ENCODE data around the gene NCAPG2. TPM values are rescaled to one million over a fixed set of nuclear protein-coding genes. Genes with fewer than 3 reads are reported as not detected.

Gene NCAPG2
- total and polyA plus RNA-seq, 9 donors = 3.2 to 9.3 (median 5.1) TPM

- TF ChIP-seq CTCF (IDR thresholded peaks at IDR 0.05) (no peak), POLR2A (IDR thresholded peaks at IDR 0.05) (no peak), EP300 (IDR thresholded peaks at IDR 0.05) (no peak)
- DNase-seq = no peak
- Histone ChIP-seq H3K27ac (no peak overlapping the region), H3K4me3 (no peak overlapping the region), H3K27me3 (no peaks in the 10 kb centered on the region), H3K9me3 (no peaks in the 10 kb centered on the region), H3K4me1 (ENCODE audit: insufficient read depth) (no peaks in the 10 kb centered on the region), H3K36me3 (no peaks in the 10 kb centered on the region)
- intact Hi-C loops (cut with DNase I) = no loop called here
- whole genome bisulfite sequencing, 3 donors = 89 to 92% (median 90%) methylated on average over 11 of the region's 11 CpGs
These were observed 52.5 kb downstream of the NCAPG2 start for GRCh38 chr7:158651968-158652565.

- intact Hi-C loops (cut with DNase I) = no loop called here
- TF ChIP-seq EP300 (IDR thresholded peaks at IDR 0.05) (no peak), POLR2A (IDR thresholded peaks at IDR 0.05) (no peak), CTCF (IDR thresholded peaks at IDR 0.05) (no peak)
- Histone ChIP-seq H3K36me3 (no peaks in the 10 kb centered on the region), H3K9me3 (no peaks in the 10 kb centered on the region), H3K27me3 (no peaks in the 10 kb centered on the region), H3K4me3 (no peak overlapping the region), H3K27ac (no peak overlapping the region), H3K4me1 (ENCODE audit: insufficient read depth) (no peaks in the 10 kb centered on the region)
- no peak for DNase-seq
- 77 to 85% (median 82%) methylated on average over 7 of the region's 7 CpGs for WGBS, 3 donors
These were observed 53.8 kb downstream of the NCAPG2 start for GRCh38 chr7:158650821-158651225.

- no peak for DNase-seq
- 9 to 16% (median 10%) methylated on average over 2 of the region's 2 CpGs for WGBS, 3 donors
- H3K4me1 ChIP-seq (ENCODE audit: insufficient read depth) = no peaks in the 10 kb centered on the region
- no peak for TF ChIP-seq POLR2A (IDR thresholded peaks at IDR 0.05)
- no peak for TF ChIP-seq CTCF (IDR thresholded peaks at IDR 0.05)
- TF ChIP-seq EP300 (IDR thresholded peaks at IDR 0.05) = no peak
- intact Hi-C loops (cut with DNase I) = no loop called here
- H3K27ac ChIP-seq = no peak overlapping the region
- H3K27me3 ChIP-seq = no peaks in the 10 kb centered on the region
- no peak overlapping the region for H3K4me3 ChIP-seq
- H3K9me3 ChIP-seq = no peaks in the 10 kb centered on the region
- H3K36me3 ChIP-seq = no peaks in the 10 kb centered on the region
These were observed 55.3 kb downstream of the NCAPG2 start for GRCh38 chr7:158649279-158649678.

DNA sequence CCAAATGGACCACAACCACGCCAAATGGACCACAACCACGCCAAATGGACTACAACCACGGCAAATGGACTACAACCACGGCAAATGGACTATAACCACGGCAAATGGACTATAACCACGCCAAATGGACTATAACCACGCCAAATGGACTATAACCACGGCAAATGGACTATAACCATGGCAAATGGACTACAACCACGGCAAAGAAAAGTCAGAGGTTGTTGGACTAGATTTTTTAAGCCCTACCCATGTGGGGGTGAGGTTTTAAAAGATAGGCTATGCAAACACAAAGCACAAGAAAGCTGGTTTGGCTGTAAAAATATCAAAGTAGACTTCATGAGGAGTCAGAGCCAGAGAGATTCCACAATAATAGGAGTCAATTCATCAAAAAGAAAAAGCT lies 55.8 kb downstream of the NCAPG2 start:
- TF ChIP-seq EP300 (IDR thresholded peaks at IDR 0.05) = no peak
- no peak for TF ChIP-seq POLR2A (IDR thresholded peaks at IDR 0.05)
- no peak for TF ChIP-seq CTCF (IDR thresholded peaks at IDR 0.05)
- no peak for DNase-seq
- Histone ChIP-seq H3K27ac (no peak overlapping the region), H3K36me3 (no peaks in the 10 kb centered on the region), H3K4me3 (no peak overlapping the region), H3K9me3 (no peaks in the 10 kb centered on the region), H3K27me3 (no peaks in the 10 kb centered on the region), H3K4me1 (ENCODE audit: insufficient read depth) (no peaks in the 10 kb centered on the region)
- intact Hi-C loops (cut with DNase I) = no loop called here
- WGBS, 3 donors = 89 to 94% (median 91%) methylated on average over 9 of the region's 9 CpGs
